ENCODE results near the gene CSTF3.
"Not testable (repeated sequence)": the region's sequence is repeated elsewhere in the genome, so short reads cannot be mapped to it uniquely, and the experiment has no call there.

CSTF3 gene

DNA sequence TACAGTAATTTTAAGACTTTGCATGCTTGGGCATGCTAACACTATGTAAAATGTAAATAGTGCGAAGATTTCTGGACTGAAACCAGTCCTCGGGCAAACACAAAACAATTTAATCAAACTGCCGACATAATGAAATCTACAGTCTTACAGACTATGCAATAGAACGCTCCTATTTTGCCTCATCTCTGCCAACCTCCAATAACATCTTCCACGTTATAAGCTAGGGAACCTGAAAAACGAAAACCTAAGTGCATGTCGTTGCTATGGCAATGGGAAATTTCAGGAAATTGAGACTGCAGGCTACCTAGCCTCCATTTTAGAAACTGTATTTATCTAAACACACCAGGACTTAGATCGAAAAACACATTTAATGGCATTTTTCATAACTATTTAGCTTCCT is 1.1 kb downstream of the CSTF3 start:
- TF ChIP-seq, protein P1, sequence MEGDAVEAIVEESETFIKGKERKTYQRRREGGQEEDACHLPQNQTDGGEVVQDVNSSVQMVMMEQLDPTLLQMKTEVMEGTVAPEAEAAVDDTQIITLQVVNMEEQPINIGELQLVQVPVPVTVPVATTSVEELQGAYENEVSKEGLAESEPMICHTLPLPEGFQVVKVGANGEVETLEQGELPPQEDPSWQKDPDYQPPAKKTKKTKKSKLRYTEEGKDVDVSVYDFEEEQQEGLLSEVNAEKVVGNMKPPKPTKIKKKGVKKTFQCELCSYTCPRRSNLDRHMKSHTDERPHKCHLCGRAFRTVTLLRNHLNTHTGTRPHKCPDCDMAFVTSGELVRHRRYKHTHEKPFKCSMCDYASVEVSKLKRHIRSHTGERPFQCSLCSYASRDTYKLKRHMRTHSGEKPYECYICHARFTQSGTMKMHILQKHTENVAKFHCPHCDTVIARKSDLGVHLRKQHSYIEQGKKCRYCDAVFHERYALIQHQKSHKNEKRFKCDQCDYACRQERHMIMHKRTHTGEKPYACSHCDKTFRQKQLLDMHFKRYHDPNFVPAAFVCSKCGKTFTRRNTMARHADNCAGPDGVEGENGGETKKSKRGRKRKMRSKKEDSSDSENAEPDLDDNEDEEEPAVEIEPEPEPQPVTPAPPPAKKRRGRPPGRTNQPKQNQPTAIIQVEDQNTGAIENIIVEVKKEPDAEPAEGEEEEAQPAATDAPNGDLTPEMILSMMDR (IDR thresholded peaks at IDR 0.05; ENCODE audit: extremely low read depth, missing control alignments) = no peak
- no peak for DNase-seq (ENCODE audit: low spot score)

DNA sequence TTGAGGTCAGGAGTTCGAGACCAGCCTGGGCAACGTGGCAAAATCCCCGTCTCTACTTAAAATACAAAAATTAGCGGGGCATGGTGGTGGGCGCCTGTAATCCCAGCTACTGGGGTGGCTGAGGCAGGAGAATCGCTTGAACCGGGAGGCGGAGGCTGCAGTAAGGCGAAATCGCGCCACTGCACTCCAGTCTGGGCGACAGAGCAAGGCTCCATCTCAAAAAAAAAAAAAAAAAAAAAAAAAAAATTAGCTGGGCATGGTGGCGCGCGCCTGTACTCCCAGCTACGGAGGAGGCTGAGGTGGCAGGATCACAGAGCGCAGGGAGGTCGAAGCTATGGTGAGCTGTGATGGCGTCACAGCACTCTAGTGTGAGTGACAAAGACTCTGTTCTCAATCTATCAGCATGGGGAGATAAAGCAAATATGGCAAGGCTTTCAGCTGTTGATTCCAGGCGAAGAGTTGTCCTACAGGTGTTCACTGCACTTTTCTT is 1.9 kb downstream of the CSTF3 start:
- DNase-seq (ENCODE audit: low spot score) = not testable (repeated sequence)

DNA sequence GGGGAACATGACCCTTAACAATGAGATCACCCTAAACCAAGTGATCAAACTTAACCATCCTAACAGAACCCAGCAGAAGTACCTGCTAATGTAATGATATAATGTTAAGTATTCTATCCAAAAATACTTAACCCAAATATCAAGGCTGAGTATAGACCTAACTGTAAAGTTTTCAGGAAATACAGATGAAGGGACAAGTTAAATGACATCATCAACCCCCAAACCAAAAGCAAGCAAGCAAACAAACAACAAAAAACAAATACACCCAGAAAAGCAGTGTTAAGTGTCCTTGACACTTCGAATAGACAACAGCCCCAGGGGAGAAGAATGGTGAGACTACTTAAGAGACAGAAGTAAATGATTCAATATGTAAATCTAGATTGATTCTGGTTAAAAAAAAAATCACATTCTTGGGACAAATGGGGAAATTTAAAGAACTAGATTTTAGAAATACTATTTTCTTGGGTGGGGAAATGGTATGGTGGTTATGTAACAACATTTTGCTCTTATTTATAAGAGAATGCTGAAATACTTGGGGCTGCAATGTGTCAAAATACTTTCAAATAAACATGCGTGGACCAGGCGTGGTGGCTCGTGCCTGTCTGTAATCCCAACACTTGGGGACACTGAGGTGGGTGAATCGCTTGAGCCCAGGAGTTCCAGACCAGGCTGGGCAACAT is 2.5 kb downstream of the CSTF3 start:
- DNase-seq (ENCODE audit: low spot score) = no peak
- TF ChIP-seq, protein P1 (IDR thresholded peaks at IDR 0.05; ENCODE audit: extremely low read depth, missing control alignments) = no peak

DNA sequence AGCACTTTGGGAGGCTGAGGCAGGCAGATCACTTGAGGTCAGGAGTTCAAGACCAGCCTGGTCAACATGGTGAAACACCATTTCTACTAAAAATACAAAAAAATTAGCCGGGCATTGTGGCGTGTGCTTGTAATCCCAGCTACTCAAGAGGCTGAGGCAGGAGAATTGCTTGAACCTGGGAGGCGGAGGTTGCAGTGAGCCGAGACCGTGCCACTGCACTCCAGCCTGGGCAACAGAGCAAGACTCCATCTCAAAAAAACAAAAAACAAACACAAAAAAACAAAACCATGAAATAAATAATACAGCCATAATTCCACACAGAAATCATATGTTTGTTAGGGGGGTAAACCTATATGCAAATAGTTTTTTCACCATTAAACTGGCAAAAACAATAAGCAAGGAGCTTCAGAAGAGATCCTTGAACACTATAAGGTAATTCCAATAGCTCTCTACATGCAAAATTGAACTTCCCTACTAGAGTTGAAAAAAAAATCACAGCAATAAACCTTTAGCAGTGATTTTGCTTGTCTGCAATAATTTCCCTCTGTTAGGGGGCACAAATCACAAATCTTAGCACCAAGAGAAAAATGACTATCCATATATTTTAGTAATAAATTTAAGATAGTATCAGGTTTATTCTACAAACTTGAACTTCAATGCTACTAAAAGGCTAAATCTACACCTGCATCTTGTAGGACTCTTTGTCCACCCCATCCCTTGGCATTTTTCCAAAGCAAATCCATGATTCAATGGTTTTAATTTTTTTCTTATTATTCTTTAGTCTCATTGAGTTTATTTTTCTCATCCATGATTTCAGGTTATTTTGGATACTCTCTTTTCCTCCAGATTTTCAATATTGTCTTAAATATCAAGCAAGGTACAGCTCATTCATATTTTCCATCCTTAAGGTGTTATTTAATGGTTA is 3.9 kb downstream of the CSTF3 start:
- DNase-seq (ENCODE audit: low spot score) = no peak
- TF ChIP-seq, protein P1 (IDR thresholded peaks at IDR 0.05; ENCODE audit: extremely low read depth, missing control alignments) = no peak

DNA sequence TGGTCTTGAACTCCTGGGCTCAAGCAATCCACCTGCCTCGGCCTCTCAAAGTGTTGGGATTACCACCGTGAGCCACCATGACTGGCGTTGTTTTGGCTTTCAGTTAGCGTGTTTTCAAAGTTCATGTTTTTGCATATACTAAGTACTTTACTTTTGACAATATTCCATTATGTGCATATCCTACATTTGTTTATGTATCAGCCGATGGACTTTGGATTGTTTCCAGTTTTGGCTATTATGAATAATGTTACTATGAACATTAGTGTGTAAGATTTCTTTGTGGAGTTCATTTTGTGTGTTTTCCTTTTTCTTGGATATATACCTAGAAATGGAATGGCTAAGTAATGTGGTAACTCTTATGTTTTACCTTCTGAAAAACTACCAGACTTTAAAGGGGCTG is 9.9 kb downstream of the CSTF3 start:
- TF ChIP-seq, protein P1 (IDR thresholded peaks at IDR 0.05; ENCODE audit: extremely low read depth, missing control alignments) = no peak
- DNase-seq (ENCODE audit: low spot score) = no peak

DNA sequence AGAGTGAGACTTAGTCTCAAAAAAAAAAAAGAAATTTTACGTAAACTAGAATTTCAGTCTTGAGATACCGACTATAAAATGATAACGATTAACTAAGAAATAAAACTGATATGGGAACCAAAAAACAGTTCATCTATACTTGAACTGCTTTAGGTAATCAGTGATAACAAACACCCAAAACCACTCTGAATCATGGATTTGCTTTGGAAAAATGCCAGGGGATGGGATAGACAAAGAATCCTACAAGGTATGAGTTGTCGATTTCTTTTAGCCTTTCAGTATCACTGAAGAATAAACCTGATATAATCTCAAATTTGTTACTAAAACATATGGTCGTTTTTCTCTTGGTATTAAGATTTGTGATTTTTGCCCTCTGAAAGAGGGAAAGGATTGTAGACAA is 13.7 kb downstream of the CSTF3 start:
- DNase-seq (ENCODE audit: low spot score) = no peak
- TF ChIP-seq, protein P1 (IDR thresholded peaks at IDR 0.05; ENCODE audit: extremely low read depth, missing control alignments) = no peak

DNA sequence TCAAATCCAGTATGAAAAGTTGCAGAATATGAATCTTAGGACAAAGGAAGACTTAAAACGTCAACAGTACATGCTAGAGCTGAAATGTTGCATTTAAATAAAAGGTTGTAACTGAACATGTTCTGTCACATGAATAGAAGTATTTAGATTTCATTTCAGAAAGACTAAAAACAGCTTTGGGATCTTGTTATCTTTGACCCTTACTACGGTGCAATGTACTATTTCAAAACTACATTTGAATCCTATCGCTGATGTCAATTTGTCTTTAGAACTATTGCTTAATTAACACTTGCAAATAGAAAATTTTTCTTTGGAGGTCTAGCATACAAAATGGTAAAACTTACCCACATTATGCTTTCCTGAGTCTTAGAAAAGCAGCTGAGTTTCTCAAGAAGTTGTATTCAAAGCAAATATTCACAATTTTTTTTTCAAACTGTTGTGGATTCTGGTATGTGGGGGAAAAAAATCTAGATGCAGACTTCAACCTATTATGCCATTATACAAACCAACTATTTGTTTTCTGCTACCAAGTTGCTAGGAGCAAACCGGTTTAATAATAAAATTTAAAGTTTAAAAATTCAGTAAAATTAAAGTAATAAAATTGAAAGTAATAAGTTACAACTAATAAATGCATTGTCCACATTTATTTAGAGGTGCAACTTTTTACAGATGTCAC is 25.4 kb downstream of the CSTF3 start:
- TF ChIP-seq, protein P1 (IDR thresholded peaks at IDR 0.05; ENCODE audit: extremely low read depth, missing control alignments) = no peak
- no peak for DNase-seq (ENCODE audit: low spot score)

Measured in GM20000 (cell line).